ENCODE measurements around the gene RBM6. TPM values are rescaled to one million over a fixed set of nuclear protein-coding genes. Genes with fewer than 3 reads are reported as not detected.
"Not testable (repeated sequence)": the region's sequence is repeated elsewhere in the genome, so short reads cannot be mapped to it uniquely, and the experiment has no call there.

Gene RBM6
- total RNA-seq: 10 to 100 TPM; 62.4 to 74.2 (median 65.9) TPM

GRCh38 chr3:49939858-49940666 is at the start of gene RBM6:
Gene RBM6, plus strand, starts transcription at chr3:49940150. Its CDS starts 22,492 bp downstream, at chr3:49962642.
- Mint-ChIP-seq H3K9me3 (peaks cover 3% of the 10 kb centered on the region), H3K36me3 (ENCODE audit: insufficient read depth) (peaks cover 9% of the 10 kb centered on the region), H3K4me3 (peak within 1 kb of the TSS; percentile 93), H3K4me1 (ENCODE audit: low read depth) (peaks cover 28% of the 10 kb centered on the region), H3K27me3 (ENCODE audit: low read depth) (no peaks in the 10 kb centered on the region)
- DNase-seq (peak; percentile 90), ATAC-seq (peak; percentile 98)

DNA sequence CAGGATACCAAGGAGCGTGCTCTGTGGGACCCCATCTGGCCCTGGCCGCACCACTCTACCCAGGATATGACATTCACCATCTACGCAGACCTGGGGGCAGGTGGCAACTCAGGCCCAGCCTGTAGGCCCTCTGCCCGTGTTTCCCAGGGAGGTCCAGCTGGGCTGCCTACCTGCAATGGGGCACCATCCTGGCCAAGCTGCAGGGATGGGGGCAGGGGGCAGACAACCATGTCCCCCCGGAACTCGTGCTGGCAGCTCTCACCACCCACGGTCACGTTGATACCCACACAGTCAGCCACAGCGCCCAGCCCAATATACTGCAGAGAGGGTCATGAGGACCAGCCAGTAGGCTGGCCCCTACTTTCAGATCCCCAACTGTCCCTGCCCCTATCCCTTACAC is 44.2 kb upstream of the RBM6 start:
- ATAC-seq (no peak), DNase-seq (no peak)
- no peaks in the 10 kb centered on the region for H3K4me1 Mint-ChIP-seq (ENCODE audit: low read depth)
- no peaks in the 10 kb centered on the region for H3K27me3 Mint-ChIP-seq (ENCODE audit: low read depth)
- no peaks in the 10 kb centered on the region for H3K9me3 Mint-ChIP-seq
- H3K4me3 Mint-ChIP-seq: no peak overlapping the region
- no peaks in the 10 kb centered on the region for H3K36me3 Mint-ChIP-seq (ENCODE audit: insufficient read depth)

DNA sequence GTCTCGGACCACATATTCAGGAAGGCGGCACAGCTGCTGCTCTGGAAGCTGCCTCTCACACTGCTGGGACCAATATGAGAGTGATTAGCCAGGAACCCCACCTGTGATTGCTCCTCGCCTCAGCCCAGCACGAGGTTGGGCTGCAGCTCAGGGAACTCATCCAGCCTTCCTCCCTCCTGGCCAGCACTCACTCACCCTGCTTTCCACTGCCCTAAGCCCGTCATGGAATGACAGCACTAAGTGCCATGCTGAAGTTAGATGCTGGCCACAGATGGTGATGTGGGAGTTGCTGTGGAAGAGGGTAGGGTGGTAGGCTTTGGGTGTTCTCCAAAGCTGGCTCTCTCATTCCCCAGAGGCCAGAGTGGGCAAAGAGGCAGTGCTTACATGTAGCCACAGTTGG is 43.6 kb upstream of the RBM6 start:
- Mint-ChIP-seq H3K9me3 (no peaks in the 10 kb centered on the region), H3K4me3 (no peak overlapping the region)
- ATAC-seq: no peak

DNA sequence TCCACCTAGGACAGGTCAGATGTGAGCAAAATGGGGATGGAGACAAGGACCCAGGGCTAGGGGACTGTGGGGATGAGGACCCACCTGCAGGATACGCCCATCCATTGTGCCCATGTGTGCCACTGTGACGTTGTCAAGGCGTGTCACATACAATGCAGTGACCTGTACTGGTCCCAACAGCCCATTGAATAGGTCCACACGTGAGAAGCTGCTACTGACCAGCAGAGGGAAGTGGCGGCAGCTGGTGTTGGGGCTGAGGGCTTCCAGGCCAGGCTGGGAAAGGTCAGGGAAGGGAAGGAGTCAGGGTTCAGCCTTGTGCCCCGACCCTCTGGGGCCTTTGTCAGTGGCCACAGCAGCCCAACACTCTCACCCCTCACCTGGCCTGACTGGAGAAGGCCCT is 41.0 kb upstream of the RBM6 start:
- Mint-ChIP-seq H3K36me3 (ENCODE audit: insufficient read depth) (no peaks in the 10 kb centered on the region), H3K4me3 (no peak overlapping the region), H3K4me1 (ENCODE audit: low read depth) (peaks cover 2% of the 10 kb centered on the region), H3K9me3 (no peaks in the 10 kb centered on the region), H3K27me3 (ENCODE audit: low read depth) (no peaks in the 10 kb centered on the region)
- no peak for DNase-seq
- ATAC-seq: no peak

More for the DNA sequence above, 43.6 kb upstream of the RBM6 start:
- Mint-ChIP-seq H3K27me3 (ENCODE audit: low read depth) (no peaks in the 10 kb centered on the region), H3K36me3 (ENCODE audit: insufficient read depth) (no peaks in the 10 kb centered on the region), H3K4me1 (ENCODE audit: low read depth) (no peaks in the 10 kb centered on the region)
- no peak for DNase-seq

DNA sequence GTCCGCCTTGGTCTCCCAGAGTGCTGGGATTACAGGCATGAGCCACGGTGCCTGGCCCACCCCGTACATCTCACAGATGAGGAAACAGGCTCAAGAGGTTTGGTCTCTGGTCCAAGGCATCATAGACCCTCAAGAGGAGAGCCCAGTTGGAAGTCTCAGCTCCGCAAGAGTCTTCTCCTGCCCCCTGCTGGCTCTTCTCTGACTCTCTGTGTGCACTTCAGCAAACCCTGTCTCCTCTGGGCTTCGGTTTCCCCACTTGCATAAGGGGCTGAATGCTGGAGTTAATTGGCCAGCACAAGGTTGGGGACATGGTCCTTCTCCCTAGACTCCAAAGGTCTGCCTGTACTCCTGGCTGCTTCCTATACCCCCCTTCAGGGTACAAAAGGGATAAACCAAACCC is 40.1 kb upstream of the RBM6 start:
- H3K36me3 Mint-ChIP-seq (ENCODE audit: insufficient read depth): no peaks in the 10 kb centered on the region
- DNase-seq: no peak
- no peak overlapping the region for H3K4me3 Mint-ChIP-seq
- ATAC-seq: no peak
- H3K9me3 Mint-ChIP-seq: no peaks in the 10 kb centered on the region
- H3K27me3 Mint-ChIP-seq (ENCODE audit: low read depth): no peaks in the 10 kb centered on the region
- H3K4me1 Mint-ChIP-seq (ENCODE audit: low read depth): peaks cover 5% of the 10 kb centered on the region

GRCh38 chr3:49900491-49901153 is 39.3 kb upstream of the RBM6 start:
- Mint-ChIP-seq H3K27me3 (ENCODE audit: low read depth) (no peaks in the 10 kb centered on the region), H3K4me1 (ENCODE audit: low read depth) (peaks cover 8% of the 10 kb centered on the region), H3K9me3 (no peaks in the 10 kb centered on the region), H3K4me3 (no peak overlapping the region), H3K36me3 (ENCODE audit: insufficient read depth) (no peaks in the 10 kb centered on the region)
- DNase-seq (no peak), ATAC-seq (no peak)

GRCh38 chr3:49901366-49902339 is 38.3 kb upstream of the RBM6 start:
- Mint-ChIP-seq H3K9me3 (no peaks in the 10 kb centered on the region), H3K4me1 (ENCODE audit: low read depth) (peaks cover 19% of the 10 kb centered on the region), H3K36me3 (ENCODE audit: insufficient read depth) (no peaks in the 10 kb centered on the region), H3K27me3 (ENCODE audit: low read depth) (no peaks in the 10 kb centered on the region), H3K4me3 (no peak overlapping the region)
- no peak for DNase-seq
- ATAC-seq: no peak

GRCh38 chr3:49902511-49903345 is 37.2 kb upstream of the RBM6 start:
- H3K27me3 Mint-ChIP-seq (ENCODE audit: low read depth): no peaks in the 10 kb centered on the region
- no peaks in the 10 kb centered on the region for H3K36me3 Mint-ChIP-seq (ENCODE audit: insufficient read depth)
- no peak overlapping the region for H3K4me3 Mint-ChIP-seq
- ATAC-seq: no peak
- DNase-seq: no peak
- H3K9me3 Mint-ChIP-seq: no peaks in the 10 kb centered on the region
- peaks cover 21% of the 10 kb centered on the region for H3K4me1 Mint-ChIP-seq (ENCODE audit: low read depth)

DNA sequence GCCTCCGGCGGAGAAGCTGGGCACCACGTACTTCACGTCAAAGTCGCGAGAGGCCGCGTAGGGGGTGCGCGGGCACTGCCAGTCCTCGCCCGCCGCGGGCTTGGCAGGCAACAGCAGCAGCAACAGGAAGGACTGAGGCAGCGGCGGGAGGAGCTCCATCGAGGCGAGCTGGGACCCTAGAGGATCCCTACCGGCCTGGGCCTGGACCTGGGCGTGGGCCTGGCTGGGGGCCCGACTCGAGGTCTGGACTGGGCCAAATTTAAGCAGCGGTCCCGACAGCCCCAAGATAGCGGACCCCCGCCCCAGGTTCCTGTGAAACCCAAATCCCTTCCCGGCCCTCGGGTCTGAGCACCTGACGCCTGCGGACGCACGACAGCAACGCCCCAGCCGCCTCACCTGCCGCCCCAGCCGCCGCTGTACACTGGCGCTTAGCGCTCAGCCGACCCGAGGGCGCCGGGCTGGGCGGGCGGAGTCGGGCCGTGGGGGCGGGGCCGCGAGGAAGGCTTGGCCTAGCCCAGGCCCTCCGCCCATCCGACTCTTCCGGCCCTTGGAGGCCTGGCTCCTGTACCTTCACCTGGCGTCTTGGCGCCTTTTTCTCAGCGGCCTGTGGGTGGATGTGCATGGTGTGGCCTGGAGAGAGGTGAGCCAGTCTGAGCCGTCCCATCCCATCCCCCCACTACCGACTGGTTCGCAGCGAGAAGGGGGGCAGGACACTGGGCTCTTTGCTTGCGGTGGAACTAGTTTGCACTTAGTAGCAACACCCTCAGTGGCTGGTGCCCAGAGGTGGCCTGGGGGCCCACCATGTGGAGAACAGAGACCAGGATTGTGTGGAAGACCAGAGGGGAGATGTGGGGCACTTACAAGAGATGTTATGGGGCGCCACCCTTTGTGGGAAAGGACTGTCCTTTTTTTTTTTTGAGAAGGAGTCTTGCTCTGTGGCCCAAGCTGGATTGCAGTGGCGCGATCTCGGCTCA is 36.2 kb upstream of the RBM6 start, which contains the start of gene MST1R:
Gene MST1R (minus strand): TSS at position 423 of the 974 bp plus-strand sequence. CDS start 264 bp downstream, at position 159.
- no peaks in the 10 kb centered on the region for H3K36me3 Mint-ChIP-seq (ENCODE audit: insufficient read depth)
- no peaks in the 10 kb centered on the region for H3K9me3 Mint-ChIP-seq
- DNase-seq (peak; percentile 75), ATAC-seq (peak; percentile 98 to 99)
- H3K4me3 Mint-ChIP-seq: peak within 1 kb of the TSS; percentile 75
- H3K27me3 Mint-ChIP-seq (ENCODE audit: low read depth): no peaks in the 10 kb centered on the region
- H3K4me1 Mint-ChIP-seq (ENCODE audit: low read depth): peaks cover 21% of the 10 kb centered on the region

- ATAC-seq; H3K9me3 Mint-ChIP-seq; H3K27me3 Mint-ChIP-seq (ENCODE audit: low read depth); H3K36me3 Mint-ChIP-seq (ENCODE audit: insufficient read depth); DNase-seq: not testable (repeated sequence)
- Mint-ChIP-seq H3K4me1 (ENCODE audit: low read depth) (peaks cover 21% of the 10 kb centered on the region), H3K4me3 (peak overlapping the region; percentile 75)
These were observed 35.5 kb upstream of the RBM6 start for GRCh38 chr3:49904448-49904847.

DNA sequence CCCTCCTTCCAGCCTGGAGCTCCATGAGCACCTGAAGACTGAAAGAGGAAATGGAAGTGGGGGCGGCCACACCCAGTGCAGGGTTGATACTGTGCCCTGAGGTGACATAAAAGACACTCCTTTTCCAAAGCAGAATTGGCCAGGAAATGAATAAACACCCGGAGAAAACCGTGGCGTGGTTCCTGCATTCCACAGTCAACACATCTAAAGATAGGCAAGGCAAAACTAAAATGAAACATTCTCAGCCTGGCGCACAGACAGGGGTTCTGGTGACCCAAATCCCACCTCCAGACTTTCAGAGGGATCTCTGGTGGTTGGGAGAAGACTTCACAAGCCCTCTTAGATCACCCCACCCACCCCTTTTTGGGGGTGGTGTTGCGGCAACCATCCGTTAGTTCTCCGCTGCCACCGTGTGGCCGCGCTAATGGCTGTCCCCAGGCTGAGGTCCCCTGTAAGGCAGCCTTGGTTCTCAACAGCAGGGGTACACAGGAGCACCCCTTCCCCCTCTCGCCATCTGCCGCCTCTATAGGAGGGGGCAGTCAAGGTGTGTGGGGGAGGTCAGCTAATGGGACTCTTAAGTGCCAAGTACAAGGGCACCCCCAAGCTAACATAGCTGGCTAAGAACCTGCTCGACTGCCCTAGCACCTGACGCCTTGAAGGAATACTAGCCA is 33.7 kb upstream of the RBM6 start:
- H3K4me3 Mint-ChIP-seq: peak overlapping the region; percentile 31
- no peaks in the 10 kb centered on the region for H3K9me3 Mint-ChIP-seq
- peaks cover 12% of the 10 kb centered on the region for H3K36me3 Mint-ChIP-seq (ENCODE audit: insufficient read depth)
- ATAC-seq: peak; percentile 56 to 64
- peaks cover 21% of the 10 kb centered on the region for H3K4me1 Mint-ChIP-seq (ENCODE audit: low read depth)
- H3K27me3 Mint-ChIP-seq (ENCODE audit: low read depth): no peaks in the 10 kb centered on the region
- DNase-seq: peak; percentile 45

Data from activated T-cell treated with anti-CD3 and anti-CD28 coated beads, Interleukin-2, amount 50 U/mL, for 4 hours (primary cell).